ENCODE measurements around the gene NCBP2. TPM values are rescaled to one million over a fixed set of nuclear protein-coding genes. Genes with fewer than 3 reads are reported as not detected.

Gene NCBP2
- total RNA-seq, 2 experiments from 2014 or later: 53.4 to 57.1 TPM

DNA sequence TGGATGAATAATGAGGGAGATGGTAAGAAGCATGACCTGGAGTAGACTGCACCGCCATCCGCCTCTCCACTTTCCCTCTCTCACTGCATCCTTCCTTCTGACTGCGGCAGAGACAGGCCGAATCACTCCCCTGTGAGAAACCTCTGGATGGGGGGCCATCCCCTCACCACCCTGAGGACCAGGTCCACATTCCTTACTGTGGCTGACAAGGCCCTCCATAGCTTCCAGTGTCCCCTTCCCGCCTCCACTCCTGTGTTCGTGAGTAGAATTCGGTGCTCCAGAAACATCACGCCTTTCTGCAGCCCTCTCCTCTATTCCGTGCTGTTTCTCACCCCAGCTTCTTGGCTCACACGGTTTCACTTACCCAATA, 23.5 kb upstream of the NCBP2 start:
- Mint-ChIP-seq H3K9me3 (no peaks in the 10 kb centered on the region), H3K27me3 (peaks cover 11% of the 10 kb centered on the region), H3K4me3 (no peak overlapping the region), H3K36me3 (ENCODE audit: low read depth) (peaks cover 12% of the 10 kb centered on the region), H3K27ac (no peak overlapping the region), H3K4me1 (peaks cover 18% of the 10 kb centered on the region)
- ChIA-PET CTCF (interaction anchor here (0.6 to 1.3 kb wide), 2 partner anchors 23 to 328 kb away, joined by 3 read pairs; partner anchors contain the start of gene NCBP2), POLR2A (no interaction called here)
- DNase-seq: no peak

DNA sequence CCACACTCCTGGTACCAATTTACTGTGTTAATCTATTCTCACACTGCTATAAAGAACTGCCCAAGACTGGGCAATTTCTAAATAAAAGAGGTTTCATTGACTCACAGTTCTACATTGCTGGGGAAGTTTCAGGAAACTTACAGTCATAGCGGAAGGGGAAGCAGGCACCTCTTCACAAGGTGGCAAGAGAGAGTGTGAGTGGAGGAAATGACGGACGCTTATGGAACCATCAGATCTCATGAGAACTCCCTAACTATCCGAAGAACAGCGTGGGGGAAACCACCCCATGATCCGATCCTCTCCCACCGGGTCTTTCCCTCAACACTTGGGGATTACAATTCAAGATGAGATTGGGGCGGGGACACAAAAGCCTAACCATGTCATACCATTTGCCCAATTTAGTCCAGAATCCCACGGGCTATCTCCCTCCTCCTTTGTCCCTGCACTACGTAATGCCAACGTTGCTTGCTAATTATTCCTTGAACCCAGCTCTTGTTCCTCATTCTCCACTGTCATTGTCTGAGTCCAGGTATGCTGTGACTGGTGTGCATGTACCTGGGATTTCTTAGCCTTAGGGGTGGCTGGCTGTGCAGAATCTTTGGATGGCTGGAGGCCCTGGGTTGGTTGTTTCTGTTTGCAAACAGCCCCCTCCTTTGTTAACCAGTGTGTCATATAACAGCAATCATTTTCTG, 22.9 kb upstream of the NCBP2 start:
- H3K27me3 Mint-ChIP-seq: peaks cover 6% of the 10 kb centered on the region
- H3K4me1 Mint-ChIP-seq: peaks cover 14% of the 10 kb centered on the region
- DNase-seq: no peak
- H3K36me3 Mint-ChIP-seq (ENCODE audit: low read depth): peaks cover 12% of the 10 kb centered on the region
- POLR2A ChIA-PET: no interaction called here
- H3K9me3 Mint-ChIP-seq: no peaks in the 10 kb centered on the region
- CTCF ChIA-PET: interaction anchor here (0.6 kb wide), 1 partner anchor 327 kb away, joined by 3 read pairs; no protein-coding TSS in a partner anchor
- no peak overlapping the region for H3K4me3 Mint-ChIP-seq
- no peak overlapping the region for H3K27ac Mint-ChIP-seq

DNA sequence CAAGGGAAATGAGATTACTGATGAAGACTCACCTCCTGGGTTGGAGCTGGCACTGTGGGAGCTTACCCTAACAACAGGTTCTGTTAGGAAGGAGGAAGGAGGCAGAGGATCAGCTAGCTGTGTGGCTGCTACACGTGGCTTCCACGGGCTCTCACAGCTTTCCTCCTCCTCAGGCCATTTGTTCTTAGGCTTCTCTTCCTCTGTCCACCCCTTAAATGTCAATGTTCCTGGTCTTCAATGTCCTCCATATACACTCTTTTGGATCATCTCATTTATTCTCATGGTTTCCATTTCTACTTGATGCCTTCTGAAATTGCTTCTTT, 21.3 kb upstream of the NCBP2 start:
- H3K36me3 Mint-ChIP-seq (ENCODE audit: low read depth): peaks cover 12% of the 10 kb centered on the region
- no peak overlapping the region for H3K27ac Mint-ChIP-seq
- peaks cover 11% of the 10 kb centered on the region for H3K4me1 Mint-ChIP-seq
- ChIA-PET POLR2A (no interaction called here), CTCF (no interaction called here)
- peaks cover 4% of the 10 kb centered on the region for H3K27me3 Mint-ChIP-seq
- H3K4me3 Mint-ChIP-seq: no peak overlapping the region
- H3K9me3 Mint-ChIP-seq: no peaks in the 10 kb centered on the region
- no peak for DNase-seq

DNA sequence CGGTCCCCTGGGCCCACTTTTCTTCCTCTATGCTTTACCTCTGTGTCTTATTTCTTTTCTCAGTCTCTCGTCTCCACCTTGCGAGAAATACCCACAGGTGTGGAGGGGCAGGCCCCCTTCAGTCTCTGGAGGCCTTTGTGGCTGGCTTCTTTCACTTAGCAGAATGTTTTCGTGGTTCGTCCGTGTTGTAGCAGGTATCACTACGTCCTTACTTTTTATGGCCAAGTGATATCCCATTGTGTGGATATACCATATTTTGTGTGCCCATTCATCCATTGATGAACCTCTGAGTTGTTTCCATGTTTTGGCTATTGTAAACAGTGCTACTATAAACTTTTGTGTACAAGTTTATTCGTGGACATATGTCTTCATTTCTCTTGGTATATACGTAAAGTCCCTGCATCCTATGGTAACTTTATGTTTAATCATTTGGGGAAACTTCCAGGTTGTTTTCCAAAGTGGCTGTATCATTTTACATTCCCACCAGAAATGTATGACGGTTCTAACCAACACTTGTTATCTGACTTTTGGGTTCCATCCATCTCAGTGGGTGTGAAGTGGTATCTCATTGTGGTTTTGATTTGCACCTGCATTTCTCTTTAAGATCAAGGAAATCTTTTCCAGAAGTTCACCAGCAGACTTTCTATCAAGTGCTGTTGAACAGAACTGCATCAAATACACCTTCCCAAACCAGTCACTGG, 20.8 kb upstream of the NCBP2 start:
- peaks cover 12% of the 10 kb centered on the region for H3K36me3 Mint-ChIP-seq (ENCODE audit: low read depth)
- H3K4me3 Mint-ChIP-seq: no peak overlapping the region
- ChIA-PET POLR2A (no interaction called here), CTCF (no interaction called here)
- H3K27me3 Mint-ChIP-seq: peaks cover 4% of the 10 kb centered on the region
- H3K4me1 Mint-ChIP-seq: peaks cover 9% of the 10 kb centered on the region
- DNase-seq: no peak
- H3K27ac Mint-ChIP-seq: no peak overlapping the region
- no peaks in the 10 kb centered on the region for H3K9me3 Mint-ChIP-seq

DNA sequence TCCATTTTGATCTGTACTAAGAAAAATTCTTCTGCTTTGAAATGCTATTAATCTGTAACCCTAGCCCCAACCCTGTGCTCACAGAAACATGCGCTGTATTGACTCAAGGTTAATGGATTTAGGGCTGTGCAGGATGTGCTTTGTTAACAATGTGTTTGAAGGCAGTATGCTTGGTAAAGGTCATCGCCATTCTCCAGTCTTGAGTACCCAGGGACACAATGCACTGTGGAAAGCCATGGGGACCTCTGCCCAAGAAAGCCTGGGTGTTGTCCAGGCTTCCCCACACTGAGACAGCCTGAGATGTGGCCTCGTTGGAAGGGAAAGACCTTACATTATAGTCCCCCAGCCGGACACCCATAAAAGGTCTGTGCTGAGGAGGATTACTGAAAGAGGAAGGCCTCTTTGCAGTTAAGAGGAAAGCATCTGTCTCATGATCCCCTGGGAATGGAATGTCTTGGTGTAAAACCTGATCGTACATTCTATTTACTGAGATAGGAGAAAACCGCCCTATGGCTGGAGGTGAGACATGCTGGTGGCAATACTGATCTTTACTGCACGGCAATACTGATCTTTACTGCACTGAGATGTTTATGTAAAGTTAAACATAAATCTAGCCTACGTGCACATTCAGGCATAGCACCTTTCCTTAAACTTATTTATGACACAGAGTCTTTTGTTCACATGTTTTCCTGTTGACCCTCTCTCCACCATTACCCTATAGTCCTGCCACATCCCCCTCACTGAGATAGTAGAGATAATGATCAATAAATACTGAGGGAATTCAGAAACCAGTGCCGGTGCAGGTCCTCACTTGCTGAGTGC, 20.0 kb upstream of the NCBP2 start:
- H3K27ac Mint-ChIP-seq: no peak overlapping the region
- H3K4me3 Mint-ChIP-seq: no peak overlapping the region
- no peaks in the 10 kb centered on the region for H3K27me3 Mint-ChIP-seq
- H3K4me1 Mint-ChIP-seq: peaks cover 3% of the 10 kb centered on the region
- H3K36me3 Mint-ChIP-seq (ENCODE audit: low read depth): peaks cover 10% of the 10 kb centered on the region
- no peaks in the 10 kb centered on the region for H3K9me3 Mint-ChIP-seq
- ChIA-PET CTCF (no interaction called here), POLR2A (no interaction called here)
- no peak for DNase-seq

DNA sequence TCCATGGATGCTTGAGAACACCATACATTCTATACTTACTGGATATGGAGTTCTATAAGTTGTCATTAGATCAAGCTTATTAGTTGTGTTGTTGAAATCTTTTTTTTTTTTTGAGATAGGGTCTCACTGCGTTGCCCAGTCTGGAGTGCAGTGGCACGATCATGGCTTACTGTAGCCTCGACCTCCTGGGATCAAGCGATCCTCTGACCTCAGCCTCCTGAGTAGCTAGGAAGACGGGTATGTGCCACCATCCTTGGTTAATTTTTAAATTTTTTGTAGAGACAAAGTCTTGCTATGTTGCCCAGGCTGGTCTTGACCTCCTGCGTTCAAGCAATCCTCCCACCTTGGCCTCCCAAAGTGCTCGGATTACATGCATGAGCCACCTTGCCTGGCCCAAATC, 12.5 kb upstream of the NCBP2 start:
- Mint-ChIP-seq H3K36me3 (ENCODE audit: low read depth) (no peaks in the 10 kb centered on the region), H3K27me3 (peaks cover 10% of the 10 kb centered on the region), H3K27ac (no peak overlapping the region), H3K4me3 (no peak overlapping the region), H3K9me3 (no peaks in the 10 kb centered on the region), H3K4me1 (no peaks in the 10 kb centered on the region)
- DNase-seq: no peak
- ChIA-PET POLR2A (no interaction called here), CTCF (interaction anchor here (0.6 to 2.5 kb wide), 3 partner anchors 12 to 565 kb away, joined by 3 to 14 read pairs (median 3); partner anchors contain the start of gene NCBP2)

DNA sequence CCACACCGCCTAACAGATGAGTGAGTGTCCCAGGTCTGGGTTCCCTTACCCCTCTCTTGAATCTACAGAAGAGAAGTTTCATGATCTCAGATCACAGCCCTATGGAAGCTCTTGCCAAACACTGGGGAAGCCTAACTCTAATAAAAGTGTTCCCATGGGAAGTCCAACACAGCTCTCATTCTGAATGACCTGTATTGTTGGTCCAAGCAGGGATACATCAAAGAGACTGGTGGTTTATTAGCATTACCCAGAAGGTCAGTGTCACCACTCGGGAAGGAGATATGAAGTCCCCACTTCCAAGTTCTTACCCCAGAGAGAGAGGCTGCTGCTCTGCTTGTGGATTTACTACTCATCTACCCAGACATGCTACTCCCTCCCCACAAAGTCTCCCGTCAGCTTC, 9.0 kb upstream of the NCBP2 start:
- DNase-seq: no peak
- H3K4me1 Mint-ChIP-seq: no peaks in the 10 kb centered on the region
- peaks cover 10% of the 10 kb centered on the region for H3K27me3 Mint-ChIP-seq
- no peaks in the 10 kb centered on the region for H3K36me3 Mint-ChIP-seq (ENCODE audit: low read depth)
- POLR2A ChIA-PET: interaction anchor here (0.7 kb wide), 1 partner anchor 15 kb away, joined by 3 read pairs; no protein-coding TSS in a partner anchor
- CTCF ChIA-PET: interaction anchor here (0.9 to 1.0 kb wide), 2 partner anchors 9 kb away, joined by 6 read pairs; partner anchors contain the start of gene NCBP2
- H3K4me3 Mint-ChIP-seq: no peak overlapping the region
- H3K27ac Mint-ChIP-seq: no peak overlapping the region
- no peaks in the 10 kb centered on the region for H3K9me3 Mint-ChIP-seq

DNA sequence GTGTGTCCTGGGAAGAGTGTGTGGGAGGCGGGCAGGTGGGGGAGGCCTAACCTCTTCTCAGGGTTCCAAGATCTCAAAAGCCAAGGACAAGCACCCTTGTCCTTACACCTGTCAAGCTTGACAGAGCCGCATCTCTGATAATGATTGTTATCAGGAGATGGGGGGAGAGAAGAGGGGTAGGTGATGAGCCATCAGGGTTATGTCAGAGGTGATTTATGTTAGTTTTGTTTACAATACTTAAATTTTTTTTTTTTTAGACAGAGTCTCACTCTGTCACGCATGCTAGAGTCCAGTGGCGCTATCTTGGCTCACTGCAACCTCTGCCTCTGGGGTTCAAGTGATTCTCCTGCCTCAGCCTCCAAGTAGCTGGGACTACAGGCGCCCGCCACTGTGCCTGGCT, 7.4 kb upstream of the NCBP2 start:
- ChIA-PET POLR2A (no interaction called here), CTCF (interaction anchor here (0.7 to 0.8 kb wide), 3 partner anchors 18 to 421 kb away, joined by 3 to 4 read pairs (median 3); no protein-coding TSS in a partner anchor)
- DNase-seq: no peak
- Mint-ChIP-seq H3K36me3 (ENCODE audit: low read depth) (no peaks in the 10 kb centered on the region), H3K27me3 (peaks cover 8% of the 10 kb centered on the region), H3K4me3 (no peak overlapping the region), H3K4me1 (no peaks in the 10 kb centered on the region), H3K9me3 (no peaks in the 10 kb centered on the region), H3K27ac (no peak overlapping the region)

DNA sequence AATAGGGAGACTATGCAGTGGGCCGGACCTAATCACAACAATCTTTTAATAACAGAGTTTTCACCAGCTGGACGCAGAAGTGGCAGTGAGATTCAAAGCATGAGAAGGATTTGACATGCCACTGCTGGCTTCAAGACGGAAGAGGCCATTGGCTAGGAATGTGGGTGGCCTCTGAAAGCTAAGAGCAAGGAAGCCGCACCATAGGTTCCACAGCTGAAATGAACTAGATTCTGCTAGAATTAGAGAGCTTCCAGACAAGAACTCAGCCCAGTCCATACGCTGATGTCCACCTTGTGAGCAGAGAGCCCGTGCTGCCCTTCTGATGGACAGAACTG, 6.9 kb upstream of the NCBP2 start:
- DNase-seq: no peak
- Mint-ChIP-seq H3K4me1 (peaks cover 4% of the 10 kb centered on the region), H3K27me3 (peaks cover 6% of the 10 kb centered on the region), H3K27ac (no peak overlapping the region), H3K9me3 (no peaks in the 10 kb centered on the region), H3K4me3 (no peak overlapping the region), H3K36me3 (ENCODE audit: low read depth) (peaks cover 3% of the 10 kb centered on the region)
- CTCF ChIA-PET: interaction anchor here (0.7 to 0.8 kb wide), 3 partner anchors 18 to 420 kb away, joined by 3 to 4 read pairs (median 3); no protein-coding TSS in a partner anchor
- POLR2A ChIA-PET: no interaction called here

DNA sequence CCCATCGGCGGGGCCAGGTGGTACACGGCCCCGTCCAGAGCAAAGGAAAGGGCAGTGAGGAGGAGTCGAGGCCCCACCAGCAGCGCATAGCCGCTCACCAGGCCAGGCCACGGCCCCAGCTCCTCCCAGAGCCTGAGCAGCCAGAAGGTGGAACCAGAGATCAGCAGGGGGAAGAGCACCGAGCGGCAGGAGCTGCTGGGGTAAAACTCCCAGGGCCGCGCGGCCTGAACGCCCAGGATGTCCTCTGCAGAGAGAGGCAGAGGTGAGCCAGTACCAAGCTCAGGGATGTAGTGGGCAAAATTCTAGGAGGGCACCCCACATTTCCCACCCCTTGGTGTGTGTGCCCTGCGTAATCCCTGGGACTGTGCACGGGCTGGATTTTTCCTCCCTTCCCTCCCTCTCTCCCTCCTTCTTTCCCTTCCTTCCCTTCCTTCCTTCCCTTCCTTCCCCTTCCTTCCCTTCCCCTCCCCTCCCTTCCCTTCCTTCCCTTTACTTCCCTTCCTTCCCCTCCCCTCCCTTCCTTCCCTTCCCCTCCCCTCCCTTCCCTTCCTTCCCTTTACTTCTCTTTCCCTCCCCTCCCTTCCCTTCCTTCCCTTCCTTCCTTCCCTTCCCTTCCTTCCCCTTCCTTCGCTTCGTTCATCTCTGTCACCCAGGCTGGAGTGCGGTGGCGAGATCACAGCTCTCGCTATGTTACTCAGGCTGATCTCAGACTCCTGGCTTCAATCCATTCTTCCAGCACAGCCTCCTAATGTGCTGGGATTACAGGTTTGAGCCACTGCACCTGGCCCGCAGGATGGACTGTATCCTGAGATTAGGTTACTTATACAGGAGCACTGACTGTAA, 6.3 kb upstream of the NCBP2 start:
- no peak for DNase-seq
- CTCF ChIA-PET: interaction anchor here (0.8 kb wide), 1 partner anchor 30 kb away, joined by 3 read pairs; no protein-coding TSS in a partner anchor
- Mint-ChIP-seq H3K27ac (no peak overlapping the region), H3K4me1 (peaks cover 10% of the 10 kb centered on the region), H3K4me3 (no peak overlapping the region), H3K27me3 (peaks cover 6% of the 10 kb centered on the region), H3K9me3 (no peaks in the 10 kb centered on the region), H3K36me3 (ENCODE audit: low read depth) (peaks cover 3% of the 10 kb centered on the region)
- POLR2A ChIA-PET: no interaction called here

DNA sequence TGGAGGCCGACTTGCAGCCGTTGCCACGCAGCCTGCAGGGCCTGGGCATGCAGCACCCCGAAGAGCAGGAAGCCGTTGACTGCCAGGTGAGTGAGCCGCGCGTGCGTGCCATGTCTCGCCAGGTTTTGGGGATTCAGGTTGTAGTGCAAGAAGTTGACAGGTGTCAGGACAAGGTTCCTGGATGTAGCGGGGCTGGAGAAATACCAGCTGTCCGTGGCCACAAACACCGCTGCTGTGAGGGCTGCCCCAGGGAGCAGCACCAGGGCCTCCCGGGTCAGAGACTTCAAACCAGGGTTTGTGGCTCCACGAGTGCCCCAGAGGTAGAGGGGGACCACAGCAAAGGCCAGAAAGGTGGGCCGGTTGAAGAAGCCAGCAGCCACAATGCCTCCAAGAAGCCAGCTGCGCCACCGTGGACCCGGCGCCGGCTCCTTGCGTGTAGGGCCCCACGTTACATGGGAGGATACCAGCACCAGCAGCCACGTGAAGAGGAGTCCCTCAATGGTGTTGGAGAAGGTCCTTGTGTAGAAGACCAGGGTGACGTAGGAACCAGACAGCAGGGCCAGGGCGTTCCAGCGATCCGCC, 5.6 kb upstream of the NCBP2 start:
- Mint-ChIP-seq H3K9me3 (no peaks in the 10 kb centered on the region), H3K36me3 (ENCODE audit: low read depth) (peaks cover 8% of the 10 kb centered on the region), H3K27ac (no peak overlapping the region), H3K27me3 (peaks cover under 1% of the 10 kb centered on the region), H3K4me1 (peaks cover 16% of the 10 kb centered on the region), H3K4me3 (no peak overlapping the region)
- ChIA-PET CTCF (no interaction called here), POLR2A (no interaction called here)
- DNase-seq: no peak

DNA sequence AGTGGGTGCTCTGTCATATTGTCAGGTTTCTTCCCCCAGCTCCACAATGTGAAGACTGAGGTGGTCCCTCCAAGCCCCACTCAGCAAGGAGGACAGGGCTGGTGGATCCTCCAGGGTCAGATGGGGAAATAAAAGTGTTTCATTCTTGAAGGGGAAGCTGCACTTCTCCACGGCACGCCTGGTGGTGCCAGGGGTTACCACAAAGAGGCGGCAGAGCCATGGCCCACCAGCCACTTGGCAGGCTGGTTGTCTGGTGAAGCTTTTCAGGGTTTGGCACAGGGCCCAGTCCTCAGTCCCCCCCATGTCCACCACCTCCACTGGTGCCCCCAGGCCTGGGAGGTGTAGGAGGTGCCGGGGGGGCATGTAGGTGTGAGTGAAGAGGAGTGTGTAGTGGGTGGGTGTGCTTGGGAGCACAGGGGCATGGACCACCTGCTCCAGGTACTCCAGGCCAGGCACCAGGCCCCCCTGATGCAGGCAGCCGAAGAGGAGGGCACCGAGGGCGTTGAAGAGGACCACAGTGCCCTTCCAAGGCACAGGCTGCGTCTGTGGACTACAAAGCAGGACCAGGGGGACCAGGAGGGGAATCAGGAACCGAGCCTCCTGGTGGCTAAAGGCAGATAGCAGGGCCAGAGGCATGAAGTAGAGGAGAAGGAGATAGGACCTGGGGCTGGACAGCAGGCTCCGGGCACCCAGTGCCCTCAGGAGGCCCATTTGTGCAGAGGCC, 5.0 kb upstream of the NCBP2 start:
- H3K36me3 Mint-ChIP-seq (ENCODE audit: low read depth): peaks cover 9% of the 10 kb centered on the region
- H3K9me3 Mint-ChIP-seq: no peaks in the 10 kb centered on the region
- H3K4me3 Mint-ChIP-seq: no peak overlapping the region
- ChIA-PET CTCF (no interaction called here), POLR2A (no interaction called here)
- no peak for DNase-seq
- H3K4me1 Mint-ChIP-seq: peaks cover 16% of the 10 kb centered on the region
- H3K27ac Mint-ChIP-seq: no peak overlapping the region
- H3K27me3 Mint-ChIP-seq: no peaks in the 10 kb centered on the region
